Testis (tissue), 3 donors: ENCODE data around the gene ATG10. TPM values are rescaled to one million over a fixed set of nuclear protein-coding genes. Genes with fewer than 3 reads are reported as not detected.

Source experiments
- DNase-seq: peaks from one replicate; pipeline ENCODE4 v3.0.0-alpha.2; 2019
- H3K27ac ChIP-seq, 2 donors: fragments of 200-600 bp; sonication (generic); one replicate each; pipeline ENCODE4 v1.5.1; 2019
- H3K27me3 ChIP-seq: fragments of 200-600 bp; sonication (generic); one replicate; pipeline ENCODE4 v1.5.1; 2019
- H3K36me3 ChIP-seq: fragments of 200-600 bp; sonication (generic); one replicate; pipeline ENCODE4 v1.5.1; 2017; ENCODE audit warnings: low read depth; ENCODE audit errors: missing control alignments
- H3K4me1 ChIP-seq: fragments of 200-600 bp; sonication (generic); one replicate; pipeline ENCODE4 v1.5.1; 2019
- H3K4me3 ChIP-seq, 2 donors: fragments of 200-600 bp; sonication (generic); one replicate each; pipeline ENCODE4 v1.5.1; 2017 to 2019
- H3K9me3 ChIP-seq: fragments of 200-600 bp; sonication (generic); one replicate; pipeline ENCODE4 v1.5.1; 2017
- CTCF ChIP-seq, 3 experiments: fragments of 450-650 bp in 2 of 3; fragments of 200-600 bp in 1 of 3; sonication (generic) in 1 of 3; IDR thresholded peaks; one replicate each; pipeline ENCODE4 v1.5.1; 2016 to 2019; ENCODE audit warnings: antibody characterized with exemption in 3 of 3, mild to moderate bottlenecking in 2 of 3, moderate library complexity in 1 of 3
- POLR2A ChIP-seq: fragments of 450-650 bp; IDR thresholded peaks from one replicate; pipeline ENCODE4 v1.6.1; 2017; ENCODE audit warnings: antibody characterized with exemption, mild to moderate bottlenecking, moderate library complexity
- WGBS, 2 donors: methylation state at CpG; one replicate each; pipeline ENCODE4 v1.1.5; 2018; 5-methylcytosine and 5-hydroxymethylcytosine counted together
- intact Hi-C: fragments of 100-400 bp; cut with DNase I; formaldehyde crosslinking; loops from one replicate; pipeline ENCODE4 v1.15.1; 2023; ENCODE audit warnings: low total_unique reads
- polyA plus RNA-seq: library from polyadenylated mRNA; stranded (reverse); fragments of 350-450 nt; fragmentation: Illumina TruSeq; extraction: RNeasy Lipid Tissue Mini Kit (QIAGEN cat#74804); gene quantifications from one replicate; pipeline ENCODE4 v1.2.3, GENCODE V29; 2014; ENCODE audit warnings: low read depth, low replicate concordance; ENCODE audit not compliant: insufficient read depth
- total RNA-seq, 2 donors: library from RNA; depleted of rRNA; stranded (reverse); fragments of >200 nt; gene quantifications; one replicate each; pipeline ENCODE4 v1.2.3, GENCODE V29; 2016

ATG10 gene
- total and polyA plus RNA-seq, 3 donors from 2014 or later: 10.0 to 15.1 (median 14.4) TPM

GRCh38 chr5:82149434-82149833 is 177.6 kb downstream of the ATG10 start:
- intact Hi-C loops: no loop called here
- Histone ChIP-seq H3K27me3 (no peaks in the 10 kb centered on the region), H3K4me3 (no peak overlapping the region), H3K36me3 (no peaks in the 10 kb centered on the region), H3K4me1 (no peaks in the 10 kb centered on the region), H3K9me3 (no peaks in the 10 kb centered on the region), H3K27ac (no peak overlapping the region)
- DNase-seq: no peak
- no peak for TF ChIP-seq CTCF (IDR thresholded peaks at IDR 0.05)
- TF ChIP-seq POLR2A: no peak

GRCh38 chr5:82150559-82150958 is 178.7 kb downstream of the ATG10 start:
- intact Hi-C loops: no loop called here
- 94 to 100% methylated on average over 2 to 3 of the region's 3 CpGs for WGBS, 2 donors
- no peaks in the 10 kb centered on the region for H3K27me3 ChIP-seq

GRCh38 chr5:82151204-82151603 is 179.4 kb downstream of the ATG10 start:
- 78 to 85% methylated on average over 1 of the region's 1 CpG for WGBS, 2 donors
- Histone ChIP-seq H3K27me3 (no peaks in the 10 kb centered on the region), H3K27ac (no peak overlapping the region), H3K9me3 (no peaks in the 10 kb centered on the region), H3K4me3 (no peak overlapping the region), H3K36me3 (no peaks in the 10 kb centered on the region), H3K4me1 (no peaks in the 10 kb centered on the region)
- DNase-seq: no peak
- TF ChIP-seq POLR2A (no peak), CTCF (IDR thresholded peaks at IDR 0.05) (no peak)
- intact Hi-C loops: no loop called here

More at GRCh38 chr5:82150559-82150958, 178.7 kb downstream of the ATG10 start:
- Histone ChIP-seq H3K4me1 (no peaks in the 10 kb centered on the region), H3K27ac (no peak overlapping the region), H3K9me3 (no peaks in the 10 kb centered on the region), H3K4me3 (no peak overlapping the region), H3K36me3 (no peaks in the 10 kb centered on the region)
- no peak for DNase-seq
- no peak for TF ChIP-seq POLR2A
- TF ChIP-seq CTCF (IDR thresholded peaks at IDR 0.05): no peak

GRCh38 chr5:82151662-82152061 is 179.8 kb downstream of the ATG10 start:
- 72 to 81% methylated on average over 1 of the region's 1 CpG for WGBS, 2 donors
- Histone ChIP-seq H3K9me3 (no peaks in the 10 kb centered on the region), H3K4me3 (no peak overlapping the region), H3K36me3 (no peaks in the 10 kb centered on the region), H3K27ac (no peak overlapping the region), H3K4me1 (no peaks in the 10 kb centered on the region), H3K27me3 (no peaks in the 10 kb centered on the region)
- intact Hi-C loops: no loop called here
- no peak for TF ChIP-seq CTCF (IDR thresholded peaks at IDR 0.05)
- no peak for TF ChIP-seq POLR2A
- DNase-seq: no peak

GRCh38 chr5:82152978-82153481 is 181.2 kb downstream of the ATG10 start:
- DNase-seq: no peak
- Histone ChIP-seq H3K36me3 (no peaks in the 10 kb centered on the region), H3K4me1 (no peaks in the 10 kb centered on the region), H3K9me3 (no peaks in the 10 kb centered on the region), H3K27ac (no peak overlapping the region), H3K27me3 (no peaks in the 10 kb centered on the region), H3K4me3 (no peak overlapping the region)
- WGBS, 2 donors: 87 to 88% methylated on average over 4 of the region's 4 CpGs
- intact Hi-C loops: no loop called here
- TF ChIP-seq POLR2A: no peak
- no peak for TF ChIP-seq CTCF (IDR thresholded peaks at IDR 0.05)
